HG02610 (cell line): ENCODE measurements around the gene DCHS1.

ENCODE experiments used
- ATAC-seq: cut with Tn5 transposase; IDR thresholded peaks from one replicate; pipeline ENCODE4 v1.9.1; 2021; ENCODE audit warnings: mild to moderate bottlenecking, moderate library complexity; ENCODE audit not compliant: unreplicated experiment

The DCHS1 gene

DNA sequence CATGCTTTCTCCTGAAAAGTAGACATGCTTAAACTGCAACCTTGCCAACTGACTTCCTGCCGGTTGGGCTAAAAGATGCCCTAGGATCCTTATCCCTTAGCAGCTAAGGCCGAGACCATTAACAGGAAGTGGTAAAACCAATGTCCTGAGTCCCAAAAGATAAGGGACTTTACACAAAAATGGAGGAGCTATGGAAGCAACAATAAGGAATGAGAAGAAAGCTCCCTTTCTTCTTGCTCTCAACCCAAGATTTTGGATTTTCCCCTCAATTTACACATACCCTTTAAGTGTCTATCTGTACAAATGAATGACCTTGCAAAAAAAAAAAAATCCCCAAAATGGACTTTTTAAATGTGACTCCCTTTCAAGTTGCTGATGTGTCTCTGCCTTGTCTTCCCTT is 16.4 kb upstream of the DCHS1 start:
- no peak for ATAC-seq

DNA sequence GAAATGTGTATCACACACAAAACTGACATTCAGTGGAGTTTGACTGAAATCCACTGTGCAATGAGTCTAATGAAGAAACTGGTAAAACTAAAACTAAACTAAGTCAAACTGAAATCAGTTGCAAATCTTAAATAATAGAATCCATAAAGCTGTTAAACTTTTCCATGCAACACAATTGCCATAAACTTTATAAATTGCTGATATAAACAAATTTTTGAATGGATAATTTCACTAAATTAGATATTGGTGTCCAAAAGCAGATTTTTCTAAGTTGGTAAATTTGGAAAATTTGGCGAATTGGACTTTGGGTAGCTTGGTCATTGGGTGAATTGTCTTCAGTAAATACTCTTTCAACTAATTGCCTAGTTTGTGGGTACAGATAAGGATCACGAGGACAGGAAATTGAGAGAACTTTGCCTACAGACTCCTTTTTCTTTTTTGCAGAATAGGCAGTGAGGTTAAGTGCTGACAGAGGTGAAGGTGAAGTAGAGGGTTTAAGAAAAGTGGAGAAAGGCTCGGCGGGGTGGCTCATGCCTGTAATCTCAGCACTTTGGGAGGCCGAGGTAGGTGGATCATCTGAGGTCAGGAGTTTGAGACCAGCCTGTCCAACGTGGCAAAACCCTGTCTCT is 14.7 kb upstream of the DCHS1 start:
- no peak for ATAC-seq

DNA sequence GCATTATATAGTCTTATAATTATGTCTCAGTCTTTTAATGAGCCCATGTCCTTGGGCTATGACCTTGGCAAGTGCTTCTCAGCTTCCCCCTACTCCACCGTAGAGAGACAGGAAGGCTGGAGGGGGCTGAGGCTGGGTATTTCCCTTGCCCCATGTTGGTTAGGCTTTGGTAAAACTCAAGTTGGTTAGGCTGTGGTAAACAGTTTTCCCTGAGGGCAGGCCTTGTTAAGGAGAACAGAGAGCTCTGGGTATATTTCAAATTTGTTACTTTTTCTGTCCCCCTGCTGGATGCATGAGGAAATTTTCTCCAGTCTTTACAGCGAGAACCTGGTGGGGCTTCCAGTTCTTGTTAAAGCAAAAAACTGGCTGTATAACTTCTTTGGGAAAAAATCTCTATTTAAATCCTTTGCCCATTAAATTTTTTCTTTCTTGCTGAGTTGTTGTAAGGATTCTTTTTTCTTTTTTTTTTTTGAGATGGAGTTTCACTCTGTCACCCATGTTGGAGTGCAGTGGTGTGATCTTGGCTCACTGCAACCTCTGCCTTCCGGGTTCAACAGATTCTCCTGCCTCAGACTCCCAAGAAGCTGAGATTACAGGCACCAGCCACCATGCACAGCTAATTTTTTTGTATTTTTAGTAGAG is 12.2 kb upstream of the DCHS1 start:
- ATAC-seq, result peak; percentile 35

DNA sequence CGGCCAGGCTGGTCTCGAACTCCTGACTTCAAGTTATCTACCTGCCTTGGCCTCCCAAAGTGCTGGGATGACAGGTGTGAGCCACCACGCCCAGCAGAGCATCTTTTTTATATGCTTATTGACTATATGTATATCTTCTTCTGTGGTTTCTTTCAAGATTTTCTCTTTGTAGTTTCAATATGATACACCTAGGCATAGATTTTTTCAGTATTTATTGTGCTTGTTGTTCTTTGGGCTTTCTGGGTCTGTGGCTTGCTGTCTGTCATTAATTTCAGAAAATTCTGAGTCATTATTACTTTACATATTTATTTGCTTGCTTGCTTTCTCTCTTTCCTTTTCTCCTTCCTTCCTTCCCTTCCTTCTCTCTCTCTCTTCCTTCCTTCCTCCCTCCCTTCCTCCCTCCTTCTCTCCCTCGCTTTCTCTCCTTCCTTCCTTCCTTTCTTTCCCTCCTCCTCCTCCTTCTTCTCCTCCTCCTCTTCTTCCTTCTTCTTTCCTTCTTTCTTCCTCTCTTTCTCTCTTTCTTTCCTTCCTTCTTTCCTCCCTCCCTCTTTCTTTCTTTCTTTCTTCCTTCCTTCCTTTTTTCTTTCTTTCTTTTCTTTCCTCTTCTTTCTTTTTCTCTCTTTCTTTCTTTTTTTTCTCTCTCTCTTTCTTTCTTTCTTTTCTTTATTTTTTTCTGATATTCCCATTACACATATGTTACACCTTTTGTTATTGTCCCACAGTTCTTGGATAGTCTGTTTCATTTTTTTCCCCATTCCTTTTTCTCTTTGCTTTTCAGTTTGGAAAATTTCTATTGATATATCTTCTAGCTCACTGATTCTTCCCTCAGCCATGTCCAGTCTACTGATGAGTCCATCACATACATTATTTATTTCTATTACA is 10.9 kb upstream of the DCHS1 start:
- ATAC-seq, result peak; percentile 74

DNA sequence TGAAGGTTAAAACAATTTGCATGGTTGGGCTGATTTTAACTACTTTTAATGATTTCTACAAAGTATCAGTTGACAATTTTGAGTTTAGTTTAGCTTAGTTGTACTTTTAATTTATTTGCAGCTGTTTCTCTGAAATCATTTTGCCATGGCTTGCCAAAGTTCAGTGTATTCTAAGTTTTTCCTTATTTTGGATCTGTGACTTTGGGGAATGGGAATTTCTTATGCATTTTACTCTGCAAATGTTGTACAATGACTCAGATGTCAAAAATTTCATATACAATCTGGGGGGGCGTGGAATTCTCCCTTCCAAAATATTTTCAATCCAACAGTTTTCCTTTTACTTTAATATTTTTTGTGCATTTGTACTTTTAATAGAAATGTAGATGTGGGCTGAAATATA is 8.9 kb upstream of the DCHS1 start:
- no peak for ATAC-seq

DNA sequence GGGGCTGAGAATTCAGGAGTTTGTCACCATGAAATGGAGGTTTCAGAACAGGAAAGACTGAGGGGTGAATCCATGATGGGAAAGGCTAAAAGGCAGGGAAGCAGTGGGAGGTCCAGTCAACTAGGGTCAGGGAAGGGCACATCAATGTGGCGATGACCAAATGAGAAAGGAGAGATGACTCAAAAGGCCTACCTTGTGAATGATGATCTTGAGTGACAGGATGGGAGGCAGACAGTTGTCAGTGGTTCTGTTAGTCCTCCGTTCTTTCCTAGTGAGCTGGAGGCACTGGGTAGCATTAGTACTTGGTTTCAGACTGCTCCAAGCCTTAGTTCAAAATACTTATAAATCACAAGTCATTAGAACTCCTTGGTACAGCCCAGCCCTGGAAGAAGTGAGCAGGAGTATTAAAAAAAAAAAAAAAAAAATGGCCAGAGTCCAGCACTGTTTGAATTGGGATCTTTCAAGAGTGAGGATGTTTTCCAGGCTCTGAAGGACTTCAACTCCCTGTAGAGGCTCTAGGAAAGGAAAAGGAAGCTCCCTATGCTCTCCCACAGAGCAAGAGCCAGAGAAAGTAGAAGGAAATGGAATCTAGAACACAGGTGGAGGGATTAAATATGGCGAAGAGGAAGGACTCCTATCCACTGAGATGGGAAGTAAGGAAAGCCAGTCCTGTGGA is 8.3 kb upstream of the DCHS1 start:
- no peak for ATAC-seq

DNA sequence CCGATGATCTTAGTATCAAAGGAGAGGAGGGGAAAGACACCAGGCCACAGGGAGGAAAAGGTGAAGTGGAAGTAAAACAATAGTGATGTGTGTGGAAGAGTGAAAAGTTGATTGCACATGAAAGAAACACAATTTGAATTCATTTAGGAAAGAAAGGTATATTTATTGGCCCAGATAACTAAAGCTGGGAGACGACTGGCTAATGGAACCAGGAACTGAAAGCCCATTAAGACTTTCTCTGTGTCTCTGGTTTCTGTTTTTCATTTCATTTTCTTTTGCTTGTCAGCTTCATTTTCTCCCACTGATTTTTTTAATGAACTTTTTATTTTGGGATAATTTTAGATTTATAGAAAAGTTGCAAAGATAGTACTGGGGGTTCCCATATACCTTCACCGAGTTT is 5.1 kb upstream of the DCHS1 start:
- ATAC-seq, result no peak

DNA sequence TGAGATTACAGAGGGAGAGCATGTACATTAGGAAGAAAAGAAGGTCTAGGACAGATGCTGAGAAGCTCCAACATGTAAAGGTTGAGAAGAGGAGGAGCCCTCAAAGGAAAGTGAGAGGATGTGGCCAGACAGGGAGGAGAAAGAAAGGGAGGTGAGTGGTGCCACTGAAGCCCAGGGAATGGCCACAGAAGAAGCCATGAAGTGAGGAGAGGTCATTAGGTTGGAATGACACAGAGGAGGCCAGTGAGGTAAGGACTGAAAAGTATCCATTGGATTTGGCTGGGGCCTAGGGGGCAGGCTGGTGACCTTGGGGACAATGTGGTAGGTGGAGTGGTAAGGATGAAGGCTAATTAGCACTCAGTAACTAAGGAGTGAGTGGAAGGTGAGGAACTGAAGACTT is 3.0 kb upstream of the DCHS1 start:
- no peak for ATAC-seq

DNA sequence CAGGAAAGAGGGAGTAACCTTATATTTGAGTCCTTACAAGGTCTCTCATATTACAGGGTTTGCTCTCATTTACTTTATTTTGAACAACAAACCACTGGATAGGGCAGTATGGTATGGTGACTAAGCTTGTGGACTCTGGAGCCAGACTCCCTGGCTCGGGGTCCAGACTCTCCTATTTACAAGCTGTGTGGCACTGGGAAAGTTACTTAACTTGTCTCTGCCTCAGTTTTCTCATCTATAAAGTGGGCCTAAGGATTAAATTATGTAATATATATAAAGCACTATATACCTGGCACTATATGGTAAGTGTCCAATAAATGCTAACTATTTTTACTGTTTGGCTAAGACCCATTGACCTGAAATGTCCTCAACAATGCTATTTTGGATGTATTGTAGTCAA is 1.7 kb upstream of the DCHS1 start:
- no peak for ATAC-seq

DNA sequence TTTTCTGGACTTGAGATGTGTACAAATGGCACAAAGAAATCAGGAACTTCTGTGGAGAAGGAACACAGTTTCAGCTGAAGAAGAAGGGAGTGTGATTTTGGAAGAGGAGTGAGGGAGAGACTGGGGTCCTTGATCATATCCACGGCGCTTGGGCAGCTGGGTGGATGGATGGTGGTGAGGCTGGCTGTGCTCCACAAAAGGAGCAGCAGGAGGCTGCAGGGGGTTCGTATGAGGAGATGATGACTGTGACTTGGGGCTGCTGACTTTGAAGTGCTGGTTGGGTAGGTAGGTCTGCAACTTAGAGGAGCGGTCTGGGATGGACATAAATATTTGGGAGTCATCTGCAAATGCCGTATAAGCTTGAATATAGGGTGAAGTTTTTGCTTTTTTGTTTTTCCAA is 1.3 kb upstream of the DCHS1 start:
- no peak for ATAC-seq

DNA sequence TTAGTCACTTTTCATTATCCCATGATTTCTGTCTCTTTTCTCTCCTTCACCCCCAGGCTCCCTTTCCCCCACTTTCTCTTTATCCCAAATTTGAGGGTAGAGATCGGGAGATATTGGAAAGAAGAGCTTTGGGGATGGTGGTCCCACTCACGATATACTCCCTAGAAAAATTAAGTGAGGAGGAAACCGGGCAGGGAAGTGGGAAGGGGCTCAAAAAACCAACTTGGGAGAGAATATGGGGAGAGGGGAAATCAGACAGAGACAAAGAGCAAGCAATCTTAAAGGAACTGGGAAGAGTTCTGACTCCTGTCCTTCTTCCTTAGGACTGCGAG is 941 bp upstream of the DCHS1 start:
- ATAC-seq, result no peak

DNA sequence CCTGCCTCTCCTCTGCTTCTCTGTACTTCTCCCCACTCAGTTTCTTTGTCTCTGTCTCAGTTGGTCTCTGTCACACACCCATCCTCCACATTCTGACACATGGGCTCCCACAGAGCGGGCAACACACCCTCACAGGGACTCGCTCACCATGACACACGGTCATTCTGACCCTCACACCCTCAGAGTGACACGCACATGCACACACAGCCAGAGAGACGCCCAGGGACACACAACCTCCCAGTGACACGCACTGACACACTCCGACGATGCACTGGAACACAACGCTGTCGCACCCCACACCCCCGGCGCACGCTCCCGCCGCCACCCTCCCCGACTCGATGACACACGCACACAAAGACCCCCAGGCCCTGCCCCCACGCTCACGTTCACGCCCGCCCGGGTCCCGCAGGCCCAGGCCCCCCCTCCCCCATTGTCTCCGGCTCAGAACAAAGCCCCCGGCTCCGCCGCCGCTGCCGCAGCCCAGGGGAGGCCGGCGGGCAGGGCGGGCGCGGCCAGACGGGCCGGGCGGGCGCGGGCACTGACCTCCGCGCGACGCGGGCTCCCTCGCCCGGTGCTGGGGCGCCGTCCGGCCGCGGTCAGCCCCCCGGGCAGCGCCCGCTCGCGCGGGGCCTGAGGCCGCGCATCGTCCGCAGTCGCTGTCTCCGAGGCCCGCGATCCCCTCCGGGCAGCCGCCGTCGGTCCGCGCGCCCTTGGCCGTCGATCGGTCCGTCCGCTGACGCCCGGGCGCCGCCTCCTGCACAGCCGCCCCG is 404 bp downstream of the DCHS1 start:
- ATAC-seq, result no peak

DNA sequence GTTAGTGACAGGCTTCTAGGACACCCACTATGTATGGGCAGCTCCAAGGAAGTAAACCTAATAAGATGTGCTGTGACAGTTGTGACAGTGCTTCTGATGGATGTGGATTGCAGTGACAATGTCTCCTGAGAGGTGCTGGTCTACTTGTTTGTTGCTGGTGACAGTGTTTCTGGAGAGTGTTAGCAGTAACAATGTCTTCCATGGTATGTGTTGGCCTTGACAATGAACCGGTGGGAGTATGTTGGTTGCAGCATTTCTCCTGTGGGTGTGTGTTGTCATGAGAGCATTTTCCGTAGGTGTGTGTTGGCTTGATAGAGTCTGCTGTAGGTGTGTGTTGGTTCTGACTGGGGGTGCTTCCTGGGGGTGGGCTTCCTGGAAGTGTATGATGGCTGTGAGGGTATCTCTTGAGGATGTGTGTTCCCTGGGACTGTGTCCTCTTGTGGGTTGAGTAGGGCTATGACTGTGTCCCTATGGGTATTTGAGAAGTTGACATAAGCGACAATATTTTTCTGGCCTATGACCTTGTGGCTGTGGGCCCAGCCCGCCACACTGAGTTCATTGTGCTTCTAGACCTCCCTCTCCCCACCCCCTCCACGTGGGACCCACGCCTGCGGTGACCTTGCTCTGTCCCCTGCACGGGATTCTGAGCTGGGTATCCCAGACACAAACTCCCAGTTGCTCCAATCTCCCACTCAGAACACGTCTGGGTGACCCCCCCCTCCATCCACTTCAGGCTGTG is 1.2 kb downstream of the DCHS1 start:
- no peak for ATAC-seq

DNA sequence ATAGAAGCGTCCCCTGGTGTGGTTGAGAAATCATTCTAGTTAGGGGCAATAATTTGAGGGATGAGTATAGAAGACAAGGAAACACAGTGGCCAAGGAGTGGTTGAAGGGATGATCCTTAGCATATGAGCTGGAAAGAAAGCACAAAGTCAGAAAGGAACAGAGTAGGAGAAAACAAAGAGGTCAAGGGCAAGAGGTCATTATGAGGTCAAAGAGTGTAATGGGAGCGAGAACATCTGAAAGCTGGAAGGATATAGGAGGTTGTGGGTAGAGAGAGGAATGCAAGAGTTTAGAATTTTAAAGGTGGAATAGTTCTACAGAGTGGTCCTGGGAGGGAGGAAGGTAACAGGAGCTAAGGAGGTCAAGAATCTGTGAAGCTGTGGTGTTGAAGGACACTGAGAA is 2.0 kb downstream of the DCHS1 start:
- ATAC-seq, result no peak

DNA sequence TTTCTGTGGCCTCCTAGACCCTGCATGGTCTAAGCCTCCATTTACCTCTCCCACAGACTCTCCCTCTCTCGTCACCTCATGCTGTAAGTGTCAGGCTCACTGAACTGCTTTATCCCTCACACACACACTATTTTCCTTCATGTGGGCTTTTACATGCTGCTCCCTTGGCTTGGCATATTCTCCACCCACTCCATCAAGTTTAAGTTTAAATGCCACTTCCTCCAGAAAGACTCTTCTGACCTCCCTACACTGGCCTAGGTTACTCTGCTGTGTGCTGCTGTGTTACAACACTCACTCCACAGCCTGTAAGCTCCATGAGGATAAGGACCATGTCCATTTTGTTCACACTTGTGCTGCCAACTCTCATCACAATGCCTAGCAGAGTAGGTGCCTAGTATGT is 2.5 kb downstream of the DCHS1 start:
- ATAC-seq, result no peak

DNA sequence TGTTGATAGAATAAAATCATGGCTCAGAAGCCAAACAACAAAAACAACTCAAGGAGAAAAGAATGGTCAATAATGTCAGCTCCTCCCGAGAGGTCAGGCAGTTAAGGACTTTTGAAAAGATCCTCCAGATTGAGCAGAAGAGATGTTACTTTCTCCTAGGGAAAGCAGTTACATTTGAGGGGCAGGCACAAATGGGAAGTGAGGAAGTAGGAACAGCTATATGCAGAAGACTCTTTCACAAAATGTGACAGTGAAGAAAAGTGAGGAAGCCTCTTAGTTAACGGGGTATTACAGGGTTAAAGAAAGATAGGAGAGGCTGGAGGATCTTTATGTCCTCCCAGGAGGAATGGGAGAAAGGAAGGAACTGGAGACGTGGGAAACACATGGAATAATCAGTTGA is 3.4 kb downstream of the DCHS1 start:
- no peak for ATAC-seq

DNA sequence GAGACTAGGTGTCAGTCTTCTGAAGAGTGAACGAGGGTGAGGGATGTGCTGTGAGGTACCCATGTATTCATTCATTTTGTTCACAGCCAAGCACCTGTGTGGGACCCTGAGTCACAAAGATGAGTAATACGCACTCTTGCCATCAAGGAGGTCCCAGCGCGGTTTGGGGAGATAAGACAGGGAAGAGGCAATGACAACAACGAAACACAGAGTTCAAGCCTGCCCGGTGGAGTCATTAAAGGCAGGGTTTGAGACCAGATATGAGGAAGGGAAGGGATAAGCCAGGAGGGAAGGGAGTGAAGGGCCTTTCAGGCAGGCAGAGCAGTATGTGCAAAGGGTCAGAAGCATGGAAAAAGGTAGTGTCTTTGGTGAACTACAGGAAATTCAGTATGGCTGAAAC is 4.6 kb downstream of the DCHS1 start:
- no peak for ATAC-seq

DNA sequence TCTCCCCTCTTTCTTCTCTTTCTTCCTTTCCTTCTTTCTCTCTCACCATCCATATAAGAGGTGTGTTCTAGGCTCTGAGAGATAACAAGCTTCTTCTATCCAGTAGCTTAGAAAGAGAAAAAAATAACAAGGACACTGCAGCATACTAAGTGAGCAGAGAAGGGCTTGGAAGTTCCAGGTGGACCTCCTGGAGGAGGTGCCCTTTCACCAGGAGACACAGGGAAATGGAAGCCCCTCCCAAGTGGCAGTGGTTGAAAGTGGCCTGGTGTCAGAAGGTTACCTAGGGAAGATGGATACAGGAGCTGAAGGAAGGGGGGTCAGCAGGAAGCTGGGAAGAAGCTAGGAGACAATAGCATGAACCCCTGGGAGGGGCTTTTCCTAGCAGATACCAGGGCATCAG is 5.5 kb downstream of the DCHS1 start:
- ATAC-seq, result no peak

DNA sequence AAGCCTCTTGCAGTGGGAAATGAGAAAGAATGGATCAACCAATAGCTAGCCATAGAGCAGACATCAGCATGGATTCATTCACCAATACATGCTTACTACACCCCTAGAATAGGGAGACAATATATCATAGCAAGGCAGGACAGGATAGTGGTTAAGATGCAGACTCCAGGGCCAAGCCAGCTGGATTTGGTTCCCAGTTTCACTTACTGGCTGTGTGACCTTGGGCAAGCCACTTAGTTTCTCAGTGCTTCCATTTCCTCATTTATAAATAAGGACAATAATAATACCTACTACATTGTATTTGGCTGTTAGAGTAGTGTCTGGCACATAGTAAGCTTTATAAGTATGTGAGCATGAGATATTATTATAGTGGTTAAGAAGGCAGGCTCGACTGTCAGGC is 7.1 kb downstream of the DCHS1 start:
- no peak for ATAC-seq

DNA sequence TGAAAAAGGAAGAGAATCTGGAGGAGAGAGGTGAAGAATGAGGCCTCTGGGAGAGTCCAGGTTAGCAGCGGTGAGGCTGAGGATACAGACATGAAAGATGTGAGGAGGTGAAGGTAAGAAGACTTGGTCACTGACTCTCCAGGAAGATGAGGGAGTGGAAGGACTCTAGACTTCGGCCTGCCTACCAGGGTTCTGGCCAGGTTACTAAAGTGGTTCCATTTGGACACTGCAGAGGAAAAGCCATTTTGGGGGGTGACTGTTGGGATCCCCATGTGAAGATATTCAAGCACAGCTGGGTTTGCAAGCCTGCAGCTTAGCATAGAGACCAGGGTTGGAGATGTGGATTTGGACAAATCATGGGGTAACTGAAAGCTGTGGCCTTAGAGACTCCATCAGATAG is 7.8 kb downstream of the DCHS1 start:
- ATAC-seq, result no peak
